Measurements from ENCODE around the gene TFDP1. TPM values are rescaled to one million over a fixed set of nuclear protein-coding genes. Genes with fewer than 3 reads are reported as not detected.
"Not testable (repeated sequence)": the region's sequence is repeated elsewhere in the genome, so short reads cannot be mapped to it uniquely, and the experiment has no call there.

The TFDP1 gene
- total RNA-seq, 4 donors from 2014 or later, result 24.3 to 164 (median 49.1) TPM

GRCh38 chr13:113623491-113624234 lies 39.1 kb downstream of the TFDP1 start:
- no peak for DNase-seq
- Histone ChIP-seq H3K4me3 (no peak overlapping the region), H3K4me1 (no peaks in the 10 kb centered on the region), H3K9me3 (no peaks in the 10 kb centered on the region), H3K27me3 (no peaks in the 10 kb centered on the region), H3K27ac (no peak overlapping the region), H3K36me3 (peaks cover 0 to 7% (median 0%) of the 10 kb centered on the region in 4 donors)
- WGBS, 2 donors (ENCODE audit: low coverage in 1 of 2), result 92% methylated on average over 14 of the region's 20 CpGs; no CpG with 5 or more reads in 1 of the 2 donors
- intact Hi-C loops (cut with DNase I; ENCODE audit: low total_unique reads) (no loop called here), in situ Hi-C loops (cut with MboI; ENCODE audit: low pct_ligation_motif_present in 1 of 4, low pct_unique_long_range_greater_than_20kb in 1 of 4, low sequenced_read_pairs in 3 of 4) (no loop called here)
- TF ChIP-seq POLR2AphosphoS5 (IDR thresholded peaks at IDR 0.05) (no peak), CTCF (IDR thresholded peaks at IDR 0.05) (no peak), EP300 (IDR thresholded peaks at IDR 0.05; ENCODE audit: low read depth) (no peak), POLR2A (IDR thresholded peaks at IDR 0.05) (no peak)

- Histone ChIP-seq H3K36me3 (peaks cover 0 to 7% (median 0%) of the 10 kb centered on the region in 4 donors), H3K9me3 (no peaks in the 10 kb centered on the region), H3K27ac (no peak overlapping the region), H3K4me3 (no peak overlapping the region), H3K4me1 (no peaks in the 10 kb centered on the region), H3K27me3 (no peaks in the 10 kb centered on the region)
- intact Hi-C loops (cut with DNase I; ENCODE audit: low total_unique reads) (no loop called here), in situ Hi-C loops (cut with MboI; ENCODE audit: low pct_ligation_motif_present in 1 of 4, low pct_unique_long_range_greater_than_20kb in 1 of 4, low sequenced_read_pairs in 3 of 4) (no loop called here)
- DNase-seq, result no peak
- TF ChIP-seq POLR2A (IDR thresholded peaks at IDR 0.05), result no peak
- TF ChIP-seq CTCF (IDR thresholded peaks at IDR 0.05), result no peak
- no peak for TF ChIP-seq EP300 (IDR thresholded peaks at IDR 0.05; ENCODE audit: low read depth)
- TF ChIP-seq POLR2AphosphoS5 (IDR thresholded peaks at IDR 0.05), result no peak
- WGBS, 2 donors (ENCODE audit: low coverage in 1 of 2), result 74 to 90% methylated on average over 3 to 9 of the region's 9 CpGs
Measured at GRCh38 chr13:113624235-113624587, 39.7 kb downstream of the TFDP1 start.

- H3K9me3 ChIP-seq; intact Hi-C loops (cut with DNase I; ENCODE audit: low total_unique reads); DNase-seq; H3K4me1 ChIP-seq; H3K36me3 ChIP-seq; H3K4me3 ChIP-seq; H3K27ac ChIP-seq; H3K27me3 ChIP-seq; in situ Hi-C loops (cut with MboI; ENCODE audit: low pct_ligation_motif_present in 1 of 4, low pct_unique_long_range_greater_than_20kb in 1 of 4, low sequenced_read_pairs in 3 of 4): not testable (repeated sequence)
- WGBS, 2 donors (ENCODE audit: low coverage in 1 of 2), result 92 to 97% methylated on average over 9 to 14 of the region's 14 CpGs
Measured at GRCh38 chr13:113624640-113625304, 40.2 kb downstream of the TFDP1 start.

- Histone ChIP-seq H3K9me3 (no peaks in the 10 kb centered on the region), H3K4me3 (no peak overlapping the region), H3K27me3 (no peaks in the 10 kb centered on the region), H3K36me3 (peaks cover 0 to 7% (median 0%) of the 10 kb centered on the region in 4 donors), H3K27ac (no peak overlapping the region), H3K4me1 (no peaks in the 10 kb centered on the region)
- intact Hi-C loops (cut with DNase I; ENCODE audit: low total_unique reads) (no loop called here), in situ Hi-C loops (cut with MboI; ENCODE audit: low pct_ligation_motif_present in 1 of 4, low pct_unique_long_range_greater_than_20kb in 1 of 4, low sequenced_read_pairs in 3 of 4) (no loop called here)
- 83 to 89% methylated on average over 5 to 24 of the region's 24 CpGs for WGBS, 2 donors (ENCODE audit: low coverage in 1 of 2)
- no peak for DNase-seq
- TF ChIP-seq POLR2A (IDR thresholded peaks at IDR 0.05) (no peak), EP300 (IDR thresholded peaks at IDR 0.05; ENCODE audit: low read depth) (no peak), CTCF (IDR thresholded peaks at IDR 0.05) (no peak), POLR2AphosphoS5 (IDR thresholded peaks at IDR 0.05) (no peak)
Measured at GRCh38 chr13:113625965-113626721, 41.6 kb downstream of the TFDP1 start.

Data from transverse colon (tissue), 4 donors.